Lower leg skin (tissue), 3 donors: ENCODE results near the gene KDM2B.

ENCODE experiments used
- POLR2A ChIP-seq, 2 donors: fragments of 450-650 bp; IDR thresholded peaks; one replicate each; pipeline ENCODE4 v1.6.1; 2016 to 2017; ENCODE audit warnings: antibody characterized with exemption in 2 of 2, mild to moderate bottlenecking in 1 of 2, moderate library complexity in 1 of 2
- TF ChIP-seq, protein P1 (sequence below), 3 donors: fragments of 450-650 bp; IDR thresholded peaks; one replicate each; pipeline ENCODE4 v1.5.1; 2016; ENCODE audit warnings: antibody characterized with exemption in 3 of 3, mild to moderate bottlenecking in 3 of 3, moderate library complexity in 2 of 3

DNA sequence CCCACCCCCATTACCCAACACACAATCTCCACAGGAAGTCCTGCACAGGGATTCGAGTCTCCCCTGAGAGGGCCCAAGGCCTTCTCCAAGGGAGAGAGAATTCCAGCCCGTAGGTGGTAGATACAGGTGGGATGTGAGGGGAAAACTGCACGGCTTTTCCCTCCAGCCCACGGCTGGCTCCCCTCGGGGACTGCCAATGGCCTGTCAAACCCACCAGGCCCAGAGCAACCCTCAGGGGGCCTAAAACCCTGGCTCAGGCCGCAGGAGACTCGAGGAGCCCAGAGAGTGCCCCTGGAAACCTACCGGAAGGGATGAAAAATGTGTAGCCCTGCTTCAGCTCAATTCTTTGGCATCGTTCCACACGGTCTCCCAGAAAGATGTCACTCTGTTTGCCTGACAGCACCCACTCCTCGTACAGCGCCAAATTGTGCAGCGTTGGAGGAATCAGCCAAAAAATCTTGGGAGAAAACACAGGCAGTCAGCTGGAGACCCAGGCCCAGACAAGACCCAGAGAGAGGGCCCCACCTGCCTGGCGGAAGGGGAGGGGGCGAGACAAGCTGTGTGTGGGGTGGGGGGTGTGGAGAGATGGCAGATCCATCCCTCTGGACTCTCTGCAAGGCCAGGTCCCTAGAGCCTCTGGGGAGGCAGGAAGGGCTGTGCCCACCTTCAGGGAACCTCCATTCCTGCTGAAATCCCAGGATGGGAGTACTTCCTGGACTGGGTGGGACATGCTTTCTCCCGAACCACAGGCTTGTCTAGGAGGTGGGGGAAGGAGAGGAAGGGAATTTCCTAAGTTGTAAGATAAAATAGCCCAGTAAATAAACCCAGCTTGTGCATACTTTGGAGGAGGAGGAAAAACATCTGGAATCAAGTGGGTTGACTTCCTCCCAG lies 48.1 kb downstream of the KDM2B start:
- TF ChIP-seq, protein P1, sequence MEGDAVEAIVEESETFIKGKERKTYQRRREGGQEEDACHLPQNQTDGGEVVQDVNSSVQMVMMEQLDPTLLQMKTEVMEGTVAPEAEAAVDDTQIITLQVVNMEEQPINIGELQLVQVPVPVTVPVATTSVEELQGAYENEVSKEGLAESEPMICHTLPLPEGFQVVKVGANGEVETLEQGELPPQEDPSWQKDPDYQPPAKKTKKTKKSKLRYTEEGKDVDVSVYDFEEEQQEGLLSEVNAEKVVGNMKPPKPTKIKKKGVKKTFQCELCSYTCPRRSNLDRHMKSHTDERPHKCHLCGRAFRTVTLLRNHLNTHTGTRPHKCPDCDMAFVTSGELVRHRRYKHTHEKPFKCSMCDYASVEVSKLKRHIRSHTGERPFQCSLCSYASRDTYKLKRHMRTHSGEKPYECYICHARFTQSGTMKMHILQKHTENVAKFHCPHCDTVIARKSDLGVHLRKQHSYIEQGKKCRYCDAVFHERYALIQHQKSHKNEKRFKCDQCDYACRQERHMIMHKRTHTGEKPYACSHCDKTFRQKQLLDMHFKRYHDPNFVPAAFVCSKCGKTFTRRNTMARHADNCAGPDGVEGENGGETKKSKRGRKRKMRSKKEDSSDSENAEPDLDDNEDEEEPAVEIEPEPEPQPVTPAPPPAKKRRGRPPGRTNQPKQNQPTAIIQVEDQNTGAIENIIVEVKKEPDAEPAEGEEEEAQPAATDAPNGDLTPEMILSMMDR (IDR thresholded peaks at IDR 0.05), result no peak
- TF ChIP-seq POLR2A (IDR thresholded peaks at IDR 0.05), result no peak
